ENCODE measurements around the gene ATP13A3. TPM values are rescaled to one million over a fixed set of nuclear protein-coding genes. Genes with fewer than 3 reads are reported as not detected.

Gene ATP13A3
- total and polyA plus RNA-seq, 9 of the 15 experiments (the other 6 are each of a cell fraction or from before 2014, with no cell fraction given), result 16.6 to 135 (median 86.6) TPM

- TF ChIP-seq ZBTB9 (CRISPR knock-in tag; IDR thresholded peaks at IDR 0.05) (no peak), CCAR2 (IDR thresholded peaks at IDR 0.05; ENCODE audit: low read depth, low read length) (no peak), ZNF134 (CRISPR knock-in tag; conservative IDR thresholded peaks at IDR 0.05) (no peak), ESRRB (CRISPR knock-in tag; IDR thresholded peaks at IDR 0.05; ENCODE audit: borderline replicate concordance) (no peak), IRF2 (CRISPR knock-in tag; IDR thresholded peaks at IDR 0.05) (no peak)
These were observed 18.1 kb upstream of the ATP13A3 start (continued) for GRCh38 chr3:194504861-194505260.

- Histone ChIP-seq H3K27ac (ENCODE audit: extremely low read depth, low read depth, low read length) (no peak overlapping the region), H3K4me1 (replicated peaks in 1 of 2; ENCODE audit: control insufficient read depth in 2 of 2, insufficient read depth in 2 of 2, low read length in 2 of 2) (peaks cover 7 to 8% of the 10 kb centered on the region in 2 experiments; a peak in 3 of 5 replicates), H3K79me2 (ENCODE audit: control insufficient read depth, insufficient read depth, low read length) (no peaks in the 10 kb centered on the region), H3K4me2 (ENCODE audit: insufficient read depth, low read length) (no peak overlapping the region), H3K9me3 (replicated peaks; ENCODE audit: control insufficient read depth, insufficient read depth, low read depth, low read length) (no peaks in the 10 kb centered on the region), H3K36me3 (ENCODE audit: control insufficient read depth, insufficient read depth, low read length) (no peaks in the 10 kb centered on the region), H3K27me3 (ENCODE audit: control insufficient read depth in 2 of 2, insufficient read depth in 2 of 2, low read length in 2 of 2) (no peaks in the 10 kb centered on the region), H3K9me1 (ENCODE audit: control insufficient read depth, insufficient read depth, low read length) (no peaks in the 10 kb centered on the region), H3K9ac (ENCODE audit: insufficient read depth in 1 of 2, low read depth in 2 of 2, low read length in 2 of 2) (no peak overlapping the region), H3K4me3 (no peak overlapping the region), H4K20me1 (replicated peaks; ENCODE audit: control insufficient read depth, insufficient read depth, low read length) (no peaks in the 10 kb centered on the region), H2AFZ (ENCODE audit: low read depth, low read length) (no peak overlapping the region)
- FAIRE-seq (no peak), DNase-seq (ENCODE audit: extremely low read depth in 1 of 4, low spot score in 3 of 4) (no peak), ATAC-seq (no peak)
- no peak for TF ChIP-seq PTTG1 (tag; IDR thresholded peaks at IDR 0.05; ENCODE audit: low read depth)
- no peak for TF ChIP-seq HMG20A (CRISPR knock-in tag; conservative IDR thresholded peaks at IDR 0.05)
- no peak for TF ChIP-seq ZC3H4 (CRISPR knock-in tag; IDR thresholded peaks at IDR 0.05; ENCODE audit: borderline replicate concordance)
- no peak for TF ChIP-seq NFRKB (IDR thresholded peaks at IDR 0.05; ENCODE audit: low read depth)
- TF ChIP-seq ZNF57 (CRISPR knock-in tag; IDR thresholded peaks at IDR 0.05), result no peak
- TF ChIP-seq BCL6 (CRISPR knock-in tag; IDR thresholded peaks at IDR 0.05), result no peak
- TF ChIP-seq NCOA6 (IDR thresholded peaks at IDR 0.05), result no peak
- TF ChIP-seq NR3C1 (CRISPR knock-in tag; IDR thresholded peaks at IDR 0.05), result no peak
- in situ Hi-C loops (cut with MboI) (no loop called here), intact Hi-C loops (cut with micrococcal nuclease) (no loop called here)
- POLR2A ChIA-PET, result interaction anchor here (0.6 to 1.9 kb wide), 3 partner anchors 9 to 24 kb away, joined by 3 to 4 read pairs (median 3); no protein-coding TSS in a partner anchor
- no TSS peak for BruUV-seq (replicated peaks)
- WGBS (ENCODE audit: insufficient coverage, low coverage, missing lambda C conversion rate), result 78% methylated on average over 2 of the region's 2 CpGs
- CTCF ChIA-PET (ENCODE audit: low intra/inter-chr PET ratio), result no interaction called here
These were observed 17.3 kb upstream of the ATP13A3 start for GRCh38 chr3:194504146-194504545.
